Activated CD8-positive, alpha-beta T cell treated with anti-CD3 and anti-CD28 coated beads for 36 hours (primary cell): ENCODE results near the gene DROSHA. TPM values are rescaled to one million over a fixed set of nuclear protein-coding genes. Genes with fewer than 3 reads are reported as not detected.
"Not testable (repeated sequence)": the region's sequence is repeated elsewhere in the genome, so short reads cannot be mapped to it uniquely, and the experiment has no call there.

Source experiments
- ATAC-seq: fragments of 200-7000 bp; cut with Tn5 transposase; one replicate; pipeline ENCODE4 v1.10.0; 2021; ENCODE audit warnings: mild to moderate bottlenecking, moderate library complexity
- CTCF ChIA-PET: fragments of 350-600 bp; sonication (Branson Sonifier 250); formaldehyde crosslinking; loops from one replicate; lab custom pipeline; 2021; ENCODE audit warnings: antibody characterized with exemption; lab: Charles Lee
- POLR2A ChIA-PET: fragments of 350-600 bp; sonication (Branson Sonifier 250); formaldehyde crosslinking; loops from one replicate; lab custom pipeline; 2021; ENCODE audit warnings: antibody characterized with exemption; lab: Charles Lee
- DNase-seq: peaks from one replicate; pipeline ENCODE4 v3.0.0-alpha.2; 2020
- H3K27ac Mint-ChIP-seq: one replicate; pipeline ENCODE4 v1.8.0; 2021; ENCODE audit warnings: mild to moderate bottlenecking, mixed read lengths
- H3K27me3 Mint-ChIP-seq: one replicate; pipeline ENCODE4 v1.8.0; 2021; ENCODE audit warnings: mixed read lengths
- H3K36me3 Mint-ChIP-seq: one replicate; pipeline ENCODE4 v1.8.0; 2021; ENCODE audit warnings: low read depth, mixed read lengths
- H3K4me1 Mint-ChIP-seq: one replicate; pipeline ENCODE4 v1.8.0; 2021; ENCODE audit warnings: low read depth, mixed read lengths
- H3K4me3 Mint-ChIP-seq: one replicate; pipeline ENCODE4 v1.8.0; 2021; ENCODE audit warnings: mild to moderate bottlenecking, moderate library complexity, mixed read lengths
- H3K9me3 Mint-ChIP-seq: one replicate; pipeline ENCODE4 v1.8.0; 2021; ENCODE audit warnings: mixed read lengths
- CTCF ChIP-seq: fragments of 200-600 bp; IDR thresholded peaks from one replicate; pipeline ENCODE4 v1.8.0; 2022; ENCODE audit warnings: antibody characterized with exemption, mild to moderate bottlenecking
- intact Hi-C: fragments of 100-400 bp; cut with micrococcal nuclease; formaldehyde crosslinking; loops from one replicate; pipeline ENCODE4 v1.10.0; 2022
- total RNA-seq, 2 experiments: library from RNA; stranded (reverse); gene quantifications; one replicate each; pipeline ENCODE4 v1.2.3, GENCODE V29; 2021

The DROSHA gene
- total RNA-seq, 2 experiments from 2014 or later, result 57.8 to 61.0 TPM

- TF ChIP-seq CTCF, result no peak
- H3K9me3 Mint-ChIP-seq, result no peaks in the 10 kb centered on the region
- ATAC-seq (no peak), DNase-seq (no peak)
- H3K36me3 Mint-ChIP-seq, result no peaks in the 10 kb centered on the region
- ChIA-PET POLR2A (no interaction called here), CTCF (no interaction called here)
- H3K4me1 Mint-ChIP-seq, result no peaks in the 10 kb centered on the region
- peaks cover 7% of the 10 kb centered on the region for H3K27me3 Mint-ChIP-seq
- no peak overlapping the region for H3K4me3 Mint-ChIP-seq
- no peak overlapping the region for H3K27ac Mint-ChIP-seq
- intact Hi-C loops, result no loop called here
Measured at GRCh38 chr5:31364881-31365636, 166.8 kb downstream of the DROSHA start.

GRCh38 chr5:31362931-31363568, 168.8 kb downstream of the DROSHA start:
- Mint-ChIP-seq H3K4me1 (no peaks in the 10 kb centered on the region), H3K9me3 (no peaks in the 10 kb centered on the region), H3K27me3 (peaks cover 9% of the 10 kb centered on the region), H3K4me3 (no peak overlapping the region), H3K27ac (no peak overlapping the region), H3K36me3 (no peaks in the 10 kb centered on the region)
- ChIA-PET CTCF (no interaction called here), POLR2A (no interaction called here)
- no peak for ATAC-seq
- intact Hi-C loops, result no loop called here
- TF ChIP-seq CTCF, result no peak
- no peak for DNase-seq

GRCh38 chr5:31362529-31362900, 169.4 kb downstream of the DROSHA start:
- DNase-seq, result no peak
- H3K27me3 Mint-ChIP-seq, result peaks cover 9% of the 10 kb centered on the region
- no peak overlapping the region for H3K4me3 Mint-ChIP-seq
- no peaks in the 10 kb centered on the region for H3K4me1 Mint-ChIP-seq
- CTCF ChIA-PET, result no interaction called here
- intact Hi-C loops, result no loop called here
- no peak for ATAC-seq
- no peak for TF ChIP-seq CTCF
- POLR2A ChIA-PET, result interaction anchor here (0.6 kb wide), 1 partner anchor 88 kb away, joined by 3 read pairs; no protein-coding TSS in a partner anchor
- peaks cover 2% of the 10 kb centered on the region for H3K9me3 Mint-ChIP-seq
- H3K27ac Mint-ChIP-seq, result no peak overlapping the region
- no peaks in the 10 kb centered on the region for H3K36me3 Mint-ChIP-seq

GRCh38 chr5:31361704-31362528, 170.0 kb downstream of the DROSHA start:
- H3K4me3 Mint-ChIP-seq, H3K27me3 Mint-ChIP-seq, CTCF ChIA-PET, ATAC-seq, H3K9me3 Mint-ChIP-seq, DNase-seq, intact Hi-C loops, H3K27ac Mint-ChIP-seq, H3K36me3 Mint-ChIP-seq, H3K4me1 Mint-ChIP-seq: not testable (repeated sequence)
- POLR2A ChIA-PET, result interaction anchor here (0.6 kb wide), 1 partner anchor 87 kb away, joined by 3 read pairs; no protein-coding TSS in a partner anchor

GRCh38 chr5:31361234-31361633, 170.7 kb downstream of the DROSHA start:
- no peak for DNase-seq
- no peak overlapping the region for H3K27ac Mint-ChIP-seq
- no peaks in the 10 kb centered on the region for H3K36me3 Mint-ChIP-seq
- peaks cover 2% of the 10 kb centered on the region for H3K9me3 Mint-ChIP-seq
- intact Hi-C loops, result no loop called here
- TF ChIP-seq CTCF, result no peak
- ChIA-PET POLR2A (no interaction called here), CTCF (no interaction called here)
- no peaks in the 10 kb centered on the region for H3K4me1 Mint-ChIP-seq
- no peak for ATAC-seq
- no peak overlapping the region for H3K4me3 Mint-ChIP-seq
- peaks cover 9% of the 10 kb centered on the region for H3K27me3 Mint-ChIP-seq
